ENCODE results near the gene ATF3. TPM values are rescaled to one million over a fixed set of nuclear protein-coding genes. Genes with fewer than 3 reads are reported as not detected.

The ATF3 gene
- total and polyA plus RNA-seq, 2 experiments from 2014 or later, result 5.4 to 9.9 TPM

GRCh38 chr1:212647004-212647403, 38.4 kb downstream of the ATF3 start:
- no peak overlapping the region for H3K4me3 ChIP-seq
- H3K36me3 ChIP-seq, result no peaks in the 10 kb centered on the region
- H3K27me3 ChIP-seq, result no peaks in the 10 kb centered on the region
- no peaks in the 10 kb centered on the region for H3K9me3 ChIP-seq (ENCODE audit: low read depth)
- DNase-seq (ENCODE audit: low read depth in 1 of 2, low spot score in 1 of 2), result no peak
- H3K4me1 ChIP-seq (ENCODE audit: low read depth), result no peaks in the 10 kb centered on the region
- no peak for TF ChIP-seq CTCF (IDR thresholded peaks at IDR 0.05; ENCODE audit: low read depth, low read length)
- H3K27ac ChIP-seq, result no peak overlapping the region

GRCh38 chr1:212648431-212648830, 39.9 kb downstream of the ATF3 start:
- no peak for DNase-seq (ENCODE audit: low read depth in 1 of 2, low spot score in 1 of 2)
- H3K9me3 ChIP-seq (ENCODE audit: low read depth), result no peaks in the 10 kb centered on the region
- no peaks in the 10 kb centered on the region for H3K27me3 ChIP-seq
- no peaks in the 10 kb centered on the region for H3K4me1 ChIP-seq (ENCODE audit: low read depth)
- no peak overlapping the region for H3K4me3 ChIP-seq
- no peaks in the 10 kb centered on the region for H3K36me3 ChIP-seq
- no peak overlapping the region for H3K27ac ChIP-seq
- TF ChIP-seq CTCF (IDR thresholded peaks at IDR 0.05; ENCODE audit: low read depth, low read length), result no peak

GRCh38 chr1:212649020-212649419, 40.5 kb downstream of the ATF3 start:
- Histone ChIP-seq H3K27me3 (no peaks in the 10 kb centered on the region), H3K27ac (no peak overlapping the region), H3K4me3 (no peak overlapping the region), H3K9me3 (ENCODE audit: low read depth) (no peaks in the 10 kb centered on the region), H3K4me1 (ENCODE audit: low read depth) (no peaks in the 10 kb centered on the region), H3K36me3 (no peaks in the 10 kb centered on the region)
- DNase-seq (ENCODE audit: low read depth in 1 of 2, low spot score in 1 of 2), result no peak
- TF ChIP-seq CTCF (IDR thresholded peaks at IDR 0.05; ENCODE audit: low read depth, low read length), result no peak

GRCh38 chr1:212650228-212650627, 41.7 kb downstream of the ATF3 start:
- no peak overlapping the region for H3K4me3 ChIP-seq
- no peak overlapping the region for H3K27ac ChIP-seq
- no peaks in the 10 kb centered on the region for H3K9me3 ChIP-seq (ENCODE audit: low read depth)
- no peak for DNase-seq (ENCODE audit: low read depth in 1 of 2, low spot score in 1 of 2)
- no peaks in the 10 kb centered on the region for H3K4me1 ChIP-seq (ENCODE audit: low read depth)
- H3K27me3 ChIP-seq, result no peaks in the 10 kb centered on the region
- H3K36me3 ChIP-seq, result no peaks in the 10 kb centered on the region
- TF ChIP-seq CTCF (IDR thresholded peaks at IDR 0.05; ENCODE audit: low read depth, low read length), result no peak

- TF ChIP-seq CTCF (IDR thresholded peaks at IDR 0.05; ENCODE audit: low read depth, low read length), result no peak
- no peak overlapping the region for H3K27ac ChIP-seq
- DNase-seq (ENCODE audit: low read depth in 1 of 2, low spot score in 1 of 2), result no peak
Observed at GRCh38 chr1:212651521-212651920, 43.0 kb downstream of the ATF3 start.

GRCh38 chr1:212651977-212652376, 43.4 kb downstream of the ATF3 start:
- no peak overlapping the region for H3K4me3 ChIP-seq
- no peak overlapping the region for H3K27ac ChIP-seq

More at GRCh38 chr1:212651521-212651920, 43.0 kb downstream of the ATF3 start:
- Histone ChIP-seq H3K9me3 (ENCODE audit: low read depth) (no peaks in the 10 kb centered on the region), H3K4me1 (ENCODE audit: low read depth) (no peaks in the 10 kb centered on the region), H3K4me3 (no peak overlapping the region), H3K36me3 (no peaks in the 10 kb centered on the region), H3K27me3 (no peaks in the 10 kb centered on the region)

More at GRCh38 chr1:212651977-212652376, 43.4 kb downstream of the ATF3 start:
- DNase-seq (ENCODE audit: low read depth in 1 of 2, low spot score in 1 of 2), result no peak
- no peaks in the 10 kb centered on the region for H3K9me3 ChIP-seq (ENCODE audit: low read depth)
- no peaks in the 10 kb centered on the region for H3K36me3 ChIP-seq
- H3K27me3 ChIP-seq, result no peaks in the 10 kb centered on the region
- H3K4me1 ChIP-seq (ENCODE audit: low read depth), result no peaks in the 10 kb centered on the region
- no peak for TF ChIP-seq CTCF (IDR thresholded peaks at IDR 0.05; ENCODE audit: low read depth, low read length)
